GM12878 (cell line): Measurements from ENCODE around the gene CNPY1. TPM values are rescaled to one million over a fixed set of nuclear protein-coding genes. Genes with fewer than 3 reads are reported as not detected.

ENCODE experiments used
- EGR1 ChIP-seq, 2 experiments: IDR thresholded peaks; 1 replicate in 1 of 2; 2 replicates in 1 of 2; pipeline ENCODE4 v1.6.1; 2011 to 2012; ENCODE audit warnings: low read depth in 2 of 2, low read length in 2 of 2, borderline replicate concordance in 1 of 2, mild to moderate bottlenecking in 1 of 2, moderate library complexity in 1 of 2
- GATAD2B ChIP-seq: fragments of 450-650 bp; conservative IDR thresholded peaks from 2 replicates; pipeline ENCODE4 v1.6.1; 2017; ENCODE audit warnings: low read depth, mild to moderate bottlenecking, moderate library complexity
- HDAC2 ChIP-seq: fragments of 200-600 bp; sonication (generic); IDR thresholded peaks from 2 replicates; pipeline ENCODE4 v1.6.1; 2017
- ZNF24 ChIP-seq: fragments of 450-650 bp; IDR thresholded peaks from 2 replicates; pipeline ENCODE4 v1.6.1; 2017; ENCODE audit warnings: antibody characterized with exemption, mild to moderate bottlenecking
- ZNF384 ChIP-seq: IDR thresholded peaks from 2 replicates; pipeline ENCODE4 v1.6.1; 2012; ENCODE audit warnings: low read depth, mild to moderate bottlenecking, low read length, improper control_type of control experiment, borderline replicate concordance
- polyA plus RNA-seq, 11 experiments: library from polyadenylated mRNA; depleted of rRNA in 4 of 11; unstranded in 6 of 11; stranded (reverse) in 5 of 11; fragments of >200 nt; fragmentation: Nextera tagmentation in 4 of 11; fragmentation: Illumina TruSeq in 1 of 11; extraction: Ambion mirVana in 4 of 11; extraction: Trizol in 1 of 11; gene quantifications; 1 replicate in 1 of 11; 2 replicates in 10 of 11; pipeline versions ENCODE4 v1.2.1 to v1.2.3, GENCODE V29; 2011 to 2016; ENCODE audit warnings: inconsistent platforms in 2 of 11, missing spikeins in 2 of 11, low read depth in 1 of 11
- total RNA-seq, 4 experiments: library from RNA; depleted of rRNA in 3 of 4; stranded (reverse); fragments of >200 nt in 3 of 4; fragmentation: Illumina TruSeq in 1 of 4; extraction: Trizol in 1 of 4; gene quantifications; 2 replicates each; pipeline versions ENCODE4 v1.2.1 to v1.2.3, GENCODE V29; 2013 to 2021
- TF ChIP-seq, protein P1 (sequence below): fragments of 150-350 bp; IDR thresholded peaks from 2 replicates; pipeline ENCODE4 v1.6.1; 2014; ENCODE audit warnings: mild to moderate bottlenecking, low read depth, low read length
- TF ChIP-seq, protein P2 (sequence below): fragments of 450-650 bp; formaldehyde crosslinking; IDR thresholded peaks from 2 replicates; pipeline ENCODE4 v1.4.0; 2022; ENCODE audit warnings: mild to moderate bottlenecking, moderate library complexity
- TF ChIP-seq, protein P3 (sequence below): fragments of 450-650 bp; formaldehyde crosslinking; IDR thresholded peaks from 2 replicates; pipeline ENCODE4 v1.5.0; 2022; ENCODE audit warnings: mild to moderate bottlenecking, missing genetic modification characterization
- TF ChIP-seq, protein P4 (sequence below): fragments of 450-650 bp; IDR thresholded peaks from 2 replicates; pipeline ENCODE4 v1.6.1; 2017; ENCODE audit warnings: mild to moderate bottlenecking, moderate library complexity

The CNPY1 gene
- total and polyA plus RNA-seq, 10 of the 15 experiments (the other 5 are each of a cell fraction or from before 2014, with no cell fraction given): not detected

DNA sequence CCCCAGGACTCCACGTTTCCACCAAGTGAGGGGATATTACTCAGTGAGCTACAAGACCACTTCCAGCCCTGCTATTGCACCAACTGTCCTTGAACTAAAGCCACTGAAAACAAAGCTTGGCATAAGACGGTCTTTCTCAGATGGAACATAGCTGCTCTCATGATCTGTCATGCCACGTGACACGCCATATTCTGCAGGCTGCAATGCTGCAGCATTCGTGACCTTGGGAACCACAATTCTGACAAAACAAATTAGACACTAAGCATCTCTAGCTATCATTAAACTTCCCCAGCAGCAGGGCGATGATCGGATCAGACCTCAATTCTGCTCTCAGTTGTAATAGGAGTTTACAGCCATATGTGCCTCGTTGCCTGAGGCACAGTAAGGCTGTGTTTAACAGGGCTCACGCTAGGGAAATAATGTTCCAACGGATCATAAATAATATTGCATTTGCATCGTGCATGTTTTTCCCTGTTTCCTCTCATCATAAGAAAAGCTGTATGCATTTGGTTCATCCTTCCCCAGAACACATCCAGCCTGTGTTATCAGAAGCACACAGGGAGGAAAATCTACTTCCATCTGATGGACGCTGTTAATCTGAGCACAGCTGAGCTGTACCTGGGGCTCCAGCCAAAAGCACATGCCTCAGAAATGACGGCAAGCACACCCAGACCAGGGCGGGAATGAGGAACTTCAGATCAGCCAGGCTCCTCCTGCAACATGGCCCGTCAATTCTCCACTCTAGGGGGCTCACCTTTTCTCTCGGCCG, 38.6 kb upstream of the CNPY1 start (continued):
- TF ChIP-seq, protein P1, sequence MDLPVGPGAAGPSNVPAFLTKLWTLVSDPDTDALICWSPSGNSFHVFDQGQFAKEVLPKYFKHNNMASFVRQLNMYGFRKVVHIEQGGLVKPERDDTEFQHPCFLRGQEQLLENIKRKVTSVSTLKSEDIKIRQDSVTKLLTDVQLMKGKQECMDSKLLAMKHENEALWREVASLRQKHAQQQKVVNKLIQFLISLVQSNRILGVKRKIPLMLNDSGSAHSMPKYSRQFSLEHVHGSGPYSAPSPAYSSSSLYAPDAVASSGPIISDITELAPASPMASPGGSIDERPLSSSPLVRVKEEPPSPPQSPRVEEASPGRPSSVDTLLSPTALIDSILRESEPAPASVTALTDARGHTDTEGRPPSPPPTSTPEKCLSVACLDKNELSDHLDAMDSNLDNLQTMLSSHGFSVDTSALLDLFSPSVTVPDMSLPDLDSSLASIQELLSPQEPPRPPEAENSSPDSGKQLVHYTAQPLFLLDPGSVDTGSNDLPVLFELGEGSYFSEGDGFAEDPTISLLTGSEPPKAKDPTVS: no peak
- TF ChIP-seq, protein P2, sequence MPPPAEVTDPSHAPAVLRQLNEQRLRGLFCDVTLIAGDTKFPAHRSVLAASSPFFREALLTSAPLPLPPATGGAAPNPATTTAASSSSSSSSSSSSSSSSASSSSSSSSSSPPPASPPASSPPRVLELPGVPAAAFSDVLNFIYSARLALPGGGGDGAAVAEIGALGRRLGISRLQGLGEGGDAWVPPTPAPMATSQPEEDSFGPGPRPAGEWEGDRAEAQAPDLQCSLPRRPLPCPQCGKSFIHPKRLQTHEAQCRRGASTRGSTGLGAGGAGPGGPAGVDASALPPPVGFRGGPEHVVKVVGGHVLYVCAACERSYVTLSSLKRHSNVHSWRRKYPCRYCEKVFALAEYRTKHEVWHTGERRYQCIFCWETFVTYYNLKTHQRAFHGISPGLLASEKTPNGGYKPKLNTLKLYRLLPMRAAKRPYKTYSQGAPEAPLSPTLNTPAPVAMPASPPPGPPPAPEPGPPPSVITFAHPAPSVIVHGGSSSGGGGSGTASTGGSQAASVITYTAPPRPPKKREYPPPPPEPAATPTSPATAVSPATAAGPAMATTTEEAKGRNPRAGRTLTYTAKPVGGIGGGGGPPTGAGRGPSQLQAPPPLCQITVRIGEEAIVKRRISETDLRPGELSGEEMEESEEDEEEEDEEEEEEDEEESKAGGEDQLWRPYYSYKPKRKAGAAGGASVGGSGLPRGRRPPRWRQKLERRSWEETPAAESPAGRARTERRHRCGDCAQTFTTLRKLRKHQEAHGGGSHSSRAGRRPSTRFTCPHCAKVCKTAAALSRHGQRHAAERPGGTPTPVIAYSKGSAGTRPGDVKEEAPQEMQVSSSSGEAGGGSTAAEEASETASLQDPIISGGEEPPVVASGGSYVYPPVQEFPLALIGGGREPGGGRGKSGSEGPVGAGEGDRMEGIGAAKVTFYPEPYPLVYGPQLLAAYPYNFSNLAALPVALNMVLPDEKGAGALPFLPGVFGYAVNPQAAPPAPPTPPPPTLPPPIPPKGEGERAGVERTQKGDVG: no peak
- TF ChIP-seq ZNF24 (no peak), HDAC2 (no peak), EGR1 (IDR thresholded peaks at IDR 0.05; ENCODE audit: borderline replicate concordance in 1 of 2, low read depth in 2 of 2, low read length in 2 of 2) (no peak), ZNF384 (no peak), GATAD2B (no peak)
- TF ChIP-seq, protein P3, sequence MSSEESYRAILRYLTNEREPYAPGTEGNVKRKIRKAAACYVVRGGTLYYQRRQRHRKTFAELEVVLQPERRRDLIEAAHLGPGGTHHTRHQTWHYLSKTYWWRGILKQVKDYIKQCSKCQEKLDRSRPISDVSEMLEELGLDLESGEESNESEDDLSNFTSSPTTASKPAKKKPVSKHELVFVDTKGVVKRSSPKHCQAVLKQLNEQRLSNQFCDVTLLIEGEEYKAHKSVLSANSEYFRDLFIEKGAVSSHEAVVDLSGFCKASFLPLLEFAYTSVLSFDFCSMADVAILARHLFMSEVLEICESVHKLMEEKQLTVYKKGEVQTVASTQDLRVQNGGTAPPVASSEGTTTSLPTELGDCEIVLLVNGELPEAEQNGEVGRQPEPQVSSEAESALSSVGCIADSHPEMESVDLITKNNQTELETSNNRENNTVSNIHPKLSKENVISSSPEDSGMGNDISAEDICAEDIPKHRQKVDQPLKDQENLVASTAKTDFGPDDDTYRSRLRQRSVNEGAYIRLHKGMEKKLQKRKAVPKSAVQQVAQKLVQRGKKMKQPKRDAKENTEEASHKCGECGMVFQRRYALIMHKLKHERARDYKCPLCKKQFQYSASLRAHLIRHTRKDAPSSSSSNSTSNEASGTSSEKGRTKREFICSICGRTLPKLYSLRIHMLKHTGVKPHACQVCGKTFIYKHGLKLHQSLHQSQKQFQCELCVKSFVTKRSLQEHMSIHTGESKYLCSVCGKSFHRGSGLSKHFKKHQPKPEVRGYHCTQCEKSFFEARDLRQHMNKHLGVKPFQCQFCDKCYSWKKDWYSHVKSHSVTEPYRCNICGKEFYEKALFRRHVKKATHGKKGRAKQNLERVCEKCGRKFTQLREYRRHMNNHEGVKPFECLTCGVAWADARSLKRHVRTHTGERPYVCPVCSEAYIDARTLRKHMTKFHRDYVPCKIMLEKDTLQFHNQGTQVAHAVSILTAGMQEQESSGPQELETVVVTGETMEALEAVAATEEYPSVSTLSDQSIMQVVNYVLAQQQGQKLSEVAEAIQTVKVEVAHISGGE (CRISPR knock-in tag): no peak
- TF ChIP-seq, protein P4, sequence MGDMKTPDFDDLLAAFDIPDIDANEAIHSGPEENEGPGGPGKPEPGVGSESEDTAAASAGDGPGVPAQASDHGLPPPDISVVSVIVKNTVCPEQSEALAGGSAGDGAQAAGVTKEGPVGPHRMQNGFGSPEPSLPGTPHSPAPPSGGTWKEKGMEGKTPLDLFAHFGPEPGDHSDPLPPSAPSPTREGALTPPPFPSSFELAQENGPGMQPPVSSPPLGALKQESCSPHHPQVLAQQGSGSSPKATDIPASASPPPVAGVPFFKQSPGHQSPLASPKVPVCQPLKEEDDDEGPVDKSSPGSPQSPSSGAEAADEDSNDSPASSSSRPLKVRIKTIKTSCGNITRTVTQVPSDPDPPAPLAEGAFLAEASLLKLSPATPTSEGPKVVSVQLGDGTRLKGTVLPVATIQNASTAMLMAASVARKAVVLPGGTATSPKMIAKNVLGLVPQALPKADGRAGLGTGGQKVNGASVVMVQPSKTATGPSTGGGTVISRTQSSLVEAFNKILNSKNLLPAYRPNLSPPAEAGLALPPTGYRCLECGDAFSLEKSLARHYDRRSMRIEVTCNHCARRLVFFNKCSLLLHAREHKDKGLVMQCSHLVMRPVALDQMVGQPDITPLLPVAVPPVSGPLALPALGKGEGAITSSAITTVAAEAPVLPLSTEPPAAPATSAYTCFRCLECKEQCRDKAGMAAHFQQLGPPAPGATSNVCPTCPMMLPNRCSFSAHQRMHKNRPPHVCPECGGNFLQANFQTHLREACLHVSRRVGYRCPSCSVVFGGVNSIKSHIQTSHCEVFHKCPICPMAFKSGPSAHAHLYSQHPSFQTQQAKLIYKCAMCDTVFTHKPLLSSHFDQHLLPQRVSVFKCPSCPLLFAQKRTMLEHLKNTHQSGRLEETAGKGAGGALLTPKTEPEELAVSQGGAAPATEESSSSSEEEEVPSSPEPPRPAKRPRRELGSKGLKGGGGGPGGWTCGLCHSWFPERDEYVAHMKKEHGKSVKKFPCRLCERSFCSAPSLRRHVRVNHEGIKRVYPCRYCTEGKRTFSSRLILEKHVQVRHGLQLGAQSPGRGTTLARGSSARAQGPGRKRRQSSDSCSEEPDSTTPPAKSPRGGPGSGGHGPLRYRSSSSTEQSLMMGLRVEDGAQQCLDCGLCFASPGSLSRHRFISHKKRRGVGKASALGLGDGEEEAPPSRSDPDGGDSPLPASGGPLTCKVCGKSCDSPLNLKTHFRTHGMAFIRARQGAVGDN: no peak
- TF ChIP-seq, all 136 proteins: peak for 0
